ENCODE data around the gene ITGB3.
"Not testable (repeated sequence)": the region's sequence is repeated elsewhere in the genome, so short reads cannot be mapped to it uniquely, and the experiment has no call there.

The ITGB3 gene

DNA sequence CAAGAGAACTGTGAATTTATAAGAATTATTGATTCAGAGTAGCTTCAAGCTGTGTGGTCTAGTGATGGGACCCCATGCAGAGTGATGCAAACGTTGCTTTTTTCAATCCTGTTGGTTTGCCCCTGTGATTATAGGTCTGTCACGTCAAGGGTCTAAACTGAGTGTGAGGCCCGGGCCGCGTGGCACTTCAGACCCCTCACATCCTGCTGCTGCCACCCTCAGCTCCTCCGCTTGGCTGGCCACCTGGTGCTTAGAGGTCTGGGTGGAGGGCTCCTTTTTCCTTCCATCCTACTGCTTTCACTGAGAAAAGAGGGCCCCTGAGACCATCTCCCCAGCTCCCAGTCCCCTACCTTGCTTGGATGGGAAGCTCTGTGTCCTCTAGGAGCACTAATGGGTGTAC is 32.5 kb upstream of the ITGB3 start:
- Histone ChIP-seq H3K36me3 (ENCODE audit: control insufficient read depth, low read length) (no peaks in the 10 kb centered on the region), H4K20me1 (ENCODE audit: control insufficient read depth, insufficient read depth, low read depth, low read length) (no peaks in the 10 kb centered on the region)

DNA sequence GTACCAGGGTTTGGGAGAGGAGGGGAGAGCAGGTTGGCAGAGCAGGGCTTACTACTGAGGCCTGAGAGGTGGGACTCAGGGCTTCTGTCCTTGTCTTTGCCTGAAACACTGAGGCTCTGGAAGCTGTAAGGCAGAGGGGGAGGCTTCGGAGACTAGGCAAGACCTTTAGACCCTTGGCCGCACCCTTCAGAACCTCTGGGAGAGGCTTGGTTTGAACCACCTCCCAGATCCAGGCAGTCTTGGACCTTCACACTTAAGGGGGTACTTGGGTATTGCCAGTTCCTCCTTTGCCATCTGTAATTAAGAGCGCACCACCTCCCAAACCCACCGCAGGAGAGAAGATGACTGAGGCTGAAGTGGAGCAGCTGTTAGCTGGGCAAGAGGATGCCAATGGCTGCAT is 31.6 kb upstream of the ITGB3 start:
- Histone ChIP-seq H3K4me1 (ENCODE audit: control insufficient read depth, low read length) (peaks cover 11% of the 10 kb centered on the region), H3K27ac (ENCODE audit: low read depth, low read length) (no peak overlapping the region), H3K79me2 (ENCODE audit: control insufficient read depth, low read length) (no peaks in the 10 kb centered on the region), H4K20me1 (ENCODE audit: control insufficient read depth, insufficient read depth, low read depth, low read length) (no peaks in the 10 kb centered on the region), H3K36me3 (ENCODE audit: control insufficient read depth, low read length) (no peaks in the 10 kb centered on the region), H3K4me2 (ENCODE audit: low read length) (no peak overlapping the region), H3K9me3 (ENCODE audit: control insufficient read depth, insufficient read depth, low read length) (peaks cover 5% of the 10 kb centered on the region), H3K27me3 (ENCODE audit: control insufficient read depth, low read length) (no peaks in the 10 kb centered on the region), H3K9me2 (replicated peaks; ENCODE audit: control insufficient read depth, low read length) (no peaks in the 10 kb centered on the region), H3K4me3 (ENCODE audit: low read length) (no peak overlapping the region), H3F3A (ENCODE audit: control insufficient read depth, insufficient read depth) (no peaks in the 10 kb centered on the region)
- no peak for TF ChIP-seq EZH2phosphoT487 (IDR thresholded peaks at IDR 0.05; ENCODE audit: borderline replicate concordance, low read length)
- TF ChIP-seq, protein P1, sequence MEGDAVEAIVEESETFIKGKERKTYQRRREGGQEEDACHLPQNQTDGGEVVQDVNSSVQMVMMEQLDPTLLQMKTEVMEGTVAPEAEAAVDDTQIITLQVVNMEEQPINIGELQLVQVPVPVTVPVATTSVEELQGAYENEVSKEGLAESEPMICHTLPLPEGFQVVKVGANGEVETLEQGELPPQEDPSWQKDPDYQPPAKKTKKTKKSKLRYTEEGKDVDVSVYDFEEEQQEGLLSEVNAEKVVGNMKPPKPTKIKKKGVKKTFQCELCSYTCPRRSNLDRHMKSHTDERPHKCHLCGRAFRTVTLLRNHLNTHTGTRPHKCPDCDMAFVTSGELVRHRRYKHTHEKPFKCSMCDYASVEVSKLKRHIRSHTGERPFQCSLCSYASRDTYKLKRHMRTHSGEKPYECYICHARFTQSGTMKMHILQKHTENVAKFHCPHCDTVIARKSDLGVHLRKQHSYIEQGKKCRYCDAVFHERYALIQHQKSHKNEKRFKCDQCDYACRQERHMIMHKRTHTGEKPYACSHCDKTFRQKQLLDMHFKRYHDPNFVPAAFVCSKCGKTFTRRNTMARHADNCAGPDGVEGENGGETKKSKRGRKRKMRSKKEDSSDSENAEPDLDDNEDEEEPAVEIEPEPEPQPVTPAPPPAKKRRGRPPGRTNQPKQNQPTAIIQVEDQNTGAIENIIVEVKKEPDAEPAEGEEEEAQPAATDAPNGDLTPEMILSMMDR (IDR thresholded peaks at IDR 0.05; ENCODE audit: low read depth, low read length, poor library complexity, severe bottlenecking), result no peak

More for the DNA sequence above, 32.5 kb upstream of the ITGB3 start:
- no peak overlapping the region for H3K4me3 ChIP-seq (ENCODE audit: low read length)
- no peak for TF ChIP-seq EZH2phosphoT487 (IDR thresholded peaks at IDR 0.05; ENCODE audit: borderline replicate concordance, low read length)
- TF ChIP-seq, protein P1 (IDR thresholded peaks at IDR 0.05; ENCODE audit: low read depth, low read length, poor library complexity, severe bottlenecking), result no peak
- no peak overlapping the region for H3K27ac ChIP-seq (ENCODE audit: low read depth, low read length)
- H3K4me2 ChIP-seq (ENCODE audit: low read length), result no peak overlapping the region
- no peaks in the 10 kb centered on the region for H3K79me2 ChIP-seq (ENCODE audit: control insufficient read depth, low read length)
- peaks cover 11% of the 10 kb centered on the region for H3K4me1 ChIP-seq (ENCODE audit: control insufficient read depth, low read length)
- H3K9me2 ChIP-seq (replicated peaks; ENCODE audit: control insufficient read depth, low read length), result no peaks in the 10 kb centered on the region
- H3K27me3 ChIP-seq (ENCODE audit: control insufficient read depth, low read length), result no peaks in the 10 kb centered on the region
- H3F3A ChIP-seq (ENCODE audit: control insufficient read depth, insufficient read depth), result no peaks in the 10 kb centered on the region
- peaks cover 5% of the 10 kb centered on the region for H3K9me3 ChIP-seq (ENCODE audit: control insufficient read depth, insufficient read depth, low read length)

DNA sequence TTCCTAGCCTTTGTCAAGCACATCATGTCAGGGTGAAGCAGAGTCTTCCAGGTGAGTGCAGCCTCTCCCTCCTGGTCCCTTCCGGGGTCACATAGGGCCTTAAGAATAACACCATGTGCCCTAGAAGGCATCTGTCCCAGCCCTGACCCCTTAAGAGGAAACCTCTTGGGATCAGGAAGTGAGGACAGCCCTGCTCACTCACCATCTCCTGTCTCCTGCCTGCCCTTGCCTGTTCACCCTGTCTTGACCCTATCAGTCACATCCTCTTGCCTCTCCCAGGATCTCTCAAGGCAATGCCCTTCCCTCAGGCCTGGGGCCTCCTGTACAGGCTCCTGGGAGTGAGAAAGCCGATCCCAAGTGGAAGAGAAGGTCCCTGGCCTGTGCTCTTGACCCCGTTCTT is 30.6 kb upstream of the ITGB3 start:
- Histone ChIP-seq H3K9me2 (replicated peaks; ENCODE audit: control insufficient read depth, low read length) (no peaks in the 10 kb centered on the region), H4K20me1 (ENCODE audit: control insufficient read depth, insufficient read depth, low read depth, low read length) (no peaks in the 10 kb centered on the region), H3K4me1 (ENCODE audit: control insufficient read depth, low read length) (peaks cover 11% of the 10 kb centered on the region), H3F3A (ENCODE audit: control insufficient read depth, insufficient read depth) (no peaks in the 10 kb centered on the region), H3K27ac (ENCODE audit: low read depth, low read length) (no peak overlapping the region), H3K36me3 (ENCODE audit: control insufficient read depth, low read length) (no peaks in the 10 kb centered on the region), H3K4me3 (ENCODE audit: low read length) (no peak overlapping the region), H3K4me2 (ENCODE audit: low read length) (no peak overlapping the region), H3K27me3 (ENCODE audit: control insufficient read depth, low read length) (no peaks in the 10 kb centered on the region), H3K79me2 (ENCODE audit: control insufficient read depth, low read length) (no peaks in the 10 kb centered on the region), H3K9me3 (ENCODE audit: control insufficient read depth, insufficient read depth, low read length) (peaks cover 5% of the 10 kb centered on the region)
- TF ChIP-seq, protein P1 (IDR thresholded peaks at IDR 0.05; ENCODE audit: low read depth, low read length, poor library complexity, severe bottlenecking), result no peak

DNA sequence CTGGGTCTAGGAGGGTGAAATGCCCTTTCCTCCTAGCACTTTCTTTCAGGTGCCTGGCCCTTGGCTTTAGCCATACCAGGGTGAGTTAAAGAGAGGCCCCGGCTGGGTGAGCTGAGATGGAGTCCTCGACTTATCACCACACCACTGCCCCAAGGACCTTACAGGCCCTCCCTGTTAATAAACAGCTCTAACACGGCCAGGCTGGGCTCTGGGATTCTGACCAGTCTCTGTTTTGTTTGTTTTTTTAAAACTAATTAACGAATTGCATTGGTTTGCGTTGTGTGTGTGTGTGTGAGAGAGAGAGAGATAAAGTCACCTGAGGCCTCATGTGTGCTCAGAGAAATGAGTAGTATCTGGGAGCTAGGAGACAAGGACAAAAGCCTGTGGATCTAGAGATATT is 30.2 kb upstream of the ITGB3 start:
- H3K9me3 ChIP-seq (ENCODE audit: control insufficient read depth, insufficient read depth, low read length), result peaks cover 5% of the 10 kb centered on the region
- peaks cover 11% of the 10 kb centered on the region for H3K4me1 ChIP-seq (ENCODE audit: control insufficient read depth, low read length)
- H3K36me3 ChIP-seq (ENCODE audit: control insufficient read depth, low read length), result no peaks in the 10 kb centered on the region
- no peaks in the 10 kb centered on the region for H3K9me2 ChIP-seq (replicated peaks; ENCODE audit: control insufficient read depth, low read length)
- no peaks in the 10 kb centered on the region for H3K27me3 ChIP-seq (ENCODE audit: control insufficient read depth, low read length)
- no peak overlapping the region for H3K27ac ChIP-seq (ENCODE audit: low read depth, low read length)
- TF ChIP-seq, protein P1 (IDR thresholded peaks at IDR 0.05; ENCODE audit: low read depth, low read length, poor library complexity, severe bottlenecking), result no peak
- no peak for TF ChIP-seq EZH2phosphoT487 (IDR thresholded peaks at IDR 0.05; ENCODE audit: borderline replicate concordance, low read length)
- H3K79me2 ChIP-seq (ENCODE audit: control insufficient read depth, low read length), result no peaks in the 10 kb centered on the region
- H3K4me3 ChIP-seq (ENCODE audit: low read length), result no peak overlapping the region
- no peaks in the 10 kb centered on the region for H3F3A ChIP-seq (ENCODE audit: control insufficient read depth, insufficient read depth)
- no peak overlapping the region for H3K4me2 ChIP-seq (ENCODE audit: low read length)
- H4K20me1 ChIP-seq (ENCODE audit: control insufficient read depth, insufficient read depth, low read depth, low read length), result no peaks in the 10 kb centered on the region

DNA sequence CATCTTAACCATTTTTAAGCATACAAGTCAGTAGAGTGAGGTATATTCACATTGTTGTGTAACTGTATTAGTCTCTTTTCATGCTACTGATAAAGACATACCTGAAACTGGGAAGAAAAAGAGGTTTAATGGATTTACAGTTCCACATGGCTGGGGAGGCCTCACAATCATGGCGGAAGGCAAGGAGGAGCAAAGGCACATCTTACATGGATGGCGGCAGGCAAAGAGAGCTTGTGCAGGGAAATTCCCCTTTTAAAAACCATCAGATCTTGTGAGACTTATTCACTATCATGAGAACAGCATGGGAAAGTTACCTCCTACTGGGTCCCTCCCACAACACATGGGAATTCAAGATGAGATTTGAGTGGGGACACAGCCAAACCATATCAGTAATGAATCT is 29.6 kb upstream of the ITGB3 start:
- not testable (repeated sequence) for H3F3A ChIP-seq (ENCODE audit: control insufficient read depth, insufficient read depth); H4K20me1 ChIP-seq (ENCODE audit: control insufficient read depth, insufficient read depth, low read depth, low read length); H3K27ac ChIP-seq (ENCODE audit: low read depth, low read length); H3K4me1 ChIP-seq (ENCODE audit: control insufficient read depth, low read length); H3K9me3 ChIP-seq (ENCODE audit: control insufficient read depth, insufficient read depth, low read length); H3K79me2 ChIP-seq (ENCODE audit: control insufficient read depth, low read length); H3K4me3 ChIP-seq (ENCODE audit: low read length); H3K4me2 ChIP-seq (ENCODE audit: low read length); H3K27me3 ChIP-seq (ENCODE audit: control insufficient read depth, low read length); H3K36me3 ChIP-seq (ENCODE audit: control insufficient read depth, low read length); H3K9me2 ChIP-seq (replicated peaks; ENCODE audit: control insufficient read depth, low read length)

Data from DOHH2 (cell line).